OCI-M2 (cell line): Measurements from ENCODE around the gene TTLL13.
"Not testable (repeated sequence)": the region's sequence is repeated elsewhere in the genome, so short reads cannot be mapped to it uniquely, and the experiment has no call there.

Experiments used
- DNase-seq: peaks from one replicate; lab custom pipeline; 2025; ENCODE audit not compliant: unreplicated experiment; lab: John Stamatoyannopoulos, UW

Gene TTLL13

GRCh38 chr15:90234096-90234988 lies 15.0 kb upstream of the TTLL13 start, which contains the start of gene GDPGP1:
Gene GDPGP1 (plus strand): TSS chr15:90234209. CDS start chr15:90240909, 6,700 bp downstream.
- DNase-seq: no peak

GRCh38 chr15:90239371-90239770 lies 10.0 kb upstream of the TTLL13 start:
- DNase-seq: no peak

GRCh38 chr15:90240856-90241255 lies 8.5 kb upstream of the TTLL13 start:
- no peak for DNase-seq

- peak; percentile 2 for DNase-seq
Observed at GRCh38 chr15:90241343-90242192, 7.8 kb upstream of the TTLL13 start.

- DNase-seq: no peak
Observed at GRCh38 chr15:90243943-90244639, 5.3 kb upstream of the TTLL13 start.

- no peak for DNase-seq
Observed at GRCh38 chr15:90248789-90249202, 560 bp upstream of the TTLL13 start.

- DNase-seq: no peak
Observed at GRCh38 chr15:90257776-90258175, 8.4 kb downstream of the TTLL13 start.

GRCh38 chr15:90259524-90259923 lies 10.2 kb downstream of the TTLL13 start:
- no peak for DNase-seq

- DNase-seq: not testable (repeated sequence)
Observed at GRCh38 chr15:90260731-90261130, 11.4 kb downstream of the TTLL13 start.

GRCh38 chr15:90261811-90262210 lies 12.5 kb downstream of the TTLL13 start:
- no peak for DNase-seq

GRCh38 chr15:90262426-90262825 lies 13.1 kb downstream of the TTLL13 start:
- no peak for DNase-seq

GRCh38 chr15:90264671-90265070 lies 15.3 kb downstream of the TTLL13 start:
- DNase-seq: no peak

GRCh38 chr15:90265271-90266060 lies 16.1 kb downstream of the TTLL13 start, which contains the start of gene NGRN:
Gene NGRN (plus strand): TSS chr15:90265672. CDS start chr15:90265713, 41 bp downstream.
- peak; percentile 79 for DNase-seq

- DNase-seq: no peak
Observed at GRCh38 chr15:90266061-90266431, 16.7 kb downstream of the TTLL13 start.

- DNase-seq: no peak
Observed at GRCh38 chr15:90266485-90266884, 17.1 kb downstream of the TTLL13 start.

GRCh38 chr15:90268415-90268814 lies 19.1 kb downstream of the TTLL13 start:
- no peak for DNase-seq

- DNase-seq: no peak
Observed at GRCh38 chr15:90270502-90271150, 21.3 kb downstream of the TTLL13 start.

- DNase-seq: no peak
Observed at GRCh38 chr15:90271459-90272166, 22.3 kb downstream of the TTLL13 start.

GRCh38 chr15:90278467-90278866 lies 29.1 kb downstream of the TTLL13 start:
- not testable (repeated sequence) for DNase-seq
